Loucy (cell line): Measurements from ENCODE around the gene FLRT1.

Source experiments
- H2AFZ ChIP-seq: fragments of 200-600 bp; sonication (generic); 2 replicates; pipeline ENCODE4 v1.6.0; 2016; ENCODE audit warnings: antibody characterized with exemption, mild to moderate bottlenecking, low read length, moderate library complexity
- H3F3A ChIP-seq: fragments of 200-600 bp; 2 replicates; pipeline ENCODE4 v1.6.0; 2016; ENCODE audit warnings: antibody characterized with exemption, low read depth, mild to moderate bottlenecking
- H3K27me3 ChIP-seq: fragments of 200-600 bp; sonication (generic); 2 replicates; pipeline ENCODE4 v1.6.1; 2014; ENCODE audit warnings: low read length, mild to moderate bottlenecking; ENCODE audit not compliant: insufficient read depth, poor library complexity, severe bottlenecking
- H3K36me3 ChIP-seq: fragments of 200-600 bp; sonication (generic); 2 replicates; pipeline ENCODE4 v1.6.1; 2016; ENCODE audit warnings: low read length; ENCODE audit not compliant: insufficient read depth
- H3K4me1 ChIP-seq: fragments of 200-600 bp; sonication (generic); 2 replicates; pipeline ENCODE4 v1.5.1; 2014; ENCODE audit warnings: low read length, mild to moderate bottlenecking; ENCODE audit not compliant: insufficient read depth, poor library complexity, severe bottlenecking
- H3K4me2 ChIP-seq: fragments of 200-600 bp; sonication (generic); 2 replicates; pipeline ENCODE4 v1.6.0; 2014; ENCODE audit warnings: antibody characterized with exemption, low read length, low read depth, mild to moderate bottlenecking; ENCODE audit not compliant: poor library complexity, severe bottlenecking
- H3K4me3 ChIP-seq: fragments of 200-600 bp; sonication (generic); 2 replicates; pipeline ENCODE4 v1.5.1; 2014; ENCODE audit warnings: low read length, mild to moderate bottlenecking, mixed read lengths; ENCODE audit not compliant: poor library complexity, severe bottlenecking
- H3K79me2 ChIP-seq: fragments of 200-600 bp; sonication (generic); 2 replicates; pipeline ENCODE4 v1.6.1; 2014; ENCODE audit warnings: low read length; ENCODE audit not compliant: insufficient read depth
- H3K9ac ChIP-seq: fragments of 200-600 bp; sonication (generic); 2 replicates; pipeline ENCODE4 v1.6.0; 2014; ENCODE audit warnings: mild to moderate bottlenecking, low read depth, low read length, moderate library complexity; ENCODE audit not compliant: poor library complexity, severe bottlenecking
- H3K9me2 ChIP-seq: fragments of 200-600 bp; sonication (generic); replicated peaks from 2 replicates; pipeline ENCODE4 v1.6.1; 2016; ENCODE audit warnings: low read depth, low read length, mixed read lengths
- H3K9me3 ChIP-seq: fragments of 200-600 bp; sonication (generic); 2 replicates; pipeline ENCODE4 v1.6.1; 2014; ENCODE audit warnings: mild to moderate bottlenecking, antibody characterized with exemption, low read length, low read depth; ENCODE audit not compliant: insufficient read depth
- H4K20me1 ChIP-seq: fragments of 200-600 bp; sonication (generic); 2 replicates; pipeline ENCODE4 v1.6.0; 2014; ENCODE audit warnings: antibody characterized with exemption, low read length, mild to moderate bottlenecking; ENCODE audit not compliant: insufficient read depth, poor library complexity, severe bottlenecking
- EZH2phosphoT487 ChIP-seq: fragments of 200-600 bp; IDR thresholded peaks from 2 replicates; pipeline ENCODE4 v1.6.1; 2018; ENCODE audit warnings: antibody characterized with exemption, mild to moderate bottlenecking, moderate library complexity, borderline replicate concordance
- TF ChIP-seq, protein P1 (sequence below): fragments of 200-600 bp; sonication (generic); conservative IDR thresholded peaks from 2 replicates; pipeline ENCODE4 v1.5.1; 2014; ENCODE audit warnings: mild to moderate bottlenecking, antibody characterized with exemption, low read length

FLRT1 gene

DNA sequence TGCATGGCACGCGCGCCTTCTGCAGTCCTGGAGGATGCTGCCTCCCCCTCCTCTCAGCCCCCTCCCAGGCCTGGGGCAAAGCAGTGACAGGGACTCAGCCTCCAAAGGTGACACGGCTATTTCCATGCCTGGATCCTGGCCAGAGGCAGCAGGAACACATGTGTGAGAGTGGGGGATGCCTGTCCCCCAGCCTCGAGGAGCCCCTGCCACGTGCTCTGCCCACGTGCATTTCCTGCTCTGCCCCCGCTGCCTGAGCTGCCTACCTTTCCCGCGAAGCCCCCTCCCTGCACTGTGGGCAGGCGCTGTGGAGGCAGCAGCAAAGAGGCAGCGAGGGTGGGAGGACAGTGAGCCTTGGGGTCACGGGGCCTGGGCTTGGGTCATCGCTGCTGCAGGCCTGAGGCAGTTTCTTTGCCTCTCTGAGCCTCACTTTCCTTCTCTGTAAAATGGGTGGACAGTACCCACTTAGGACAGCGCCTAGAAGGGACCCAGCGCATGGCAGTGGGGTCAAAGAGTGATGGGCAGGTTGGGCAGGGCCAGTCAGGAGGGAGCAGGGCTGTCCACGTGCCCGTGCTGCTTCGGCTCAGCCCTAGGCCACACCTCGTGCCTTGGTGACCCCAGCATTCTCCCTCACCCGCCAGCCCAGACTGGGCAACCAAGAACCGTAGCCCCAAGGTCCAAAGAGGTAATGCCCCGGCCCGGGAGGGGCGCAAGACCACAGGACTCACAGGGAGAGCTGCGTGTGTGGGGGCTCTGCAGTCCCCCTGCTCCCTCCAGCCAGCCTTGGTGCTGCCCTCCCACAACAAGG is 48.6 kb downstream of the FLRT1 start:
- Histone ChIP-seq H3K9me2 (no peaks in the 10 kb centered on the region), H3K79me2 (no peaks in the 10 kb centered on the region), H3K9ac (no peak overlapping the region), H3K9me3 (no peaks in the 10 kb centered on the region), H3K4me3 (no peak overlapping the region), H3K27me3 (no peaks in the 10 kb centered on the region), H4K20me1 (no peaks in the 10 kb centered on the region), H3K36me3 (no peaks in the 10 kb centered on the region), H3K4me2 (no peak overlapping the region), H3K4me1 (peaks cover 10% of the 10 kb centered on the region), H2AFZ (no peak overlapping the region), H3F3A (no peaks in the 10 kb centered on the region)
- TF ChIP-seq, protein P1, sequence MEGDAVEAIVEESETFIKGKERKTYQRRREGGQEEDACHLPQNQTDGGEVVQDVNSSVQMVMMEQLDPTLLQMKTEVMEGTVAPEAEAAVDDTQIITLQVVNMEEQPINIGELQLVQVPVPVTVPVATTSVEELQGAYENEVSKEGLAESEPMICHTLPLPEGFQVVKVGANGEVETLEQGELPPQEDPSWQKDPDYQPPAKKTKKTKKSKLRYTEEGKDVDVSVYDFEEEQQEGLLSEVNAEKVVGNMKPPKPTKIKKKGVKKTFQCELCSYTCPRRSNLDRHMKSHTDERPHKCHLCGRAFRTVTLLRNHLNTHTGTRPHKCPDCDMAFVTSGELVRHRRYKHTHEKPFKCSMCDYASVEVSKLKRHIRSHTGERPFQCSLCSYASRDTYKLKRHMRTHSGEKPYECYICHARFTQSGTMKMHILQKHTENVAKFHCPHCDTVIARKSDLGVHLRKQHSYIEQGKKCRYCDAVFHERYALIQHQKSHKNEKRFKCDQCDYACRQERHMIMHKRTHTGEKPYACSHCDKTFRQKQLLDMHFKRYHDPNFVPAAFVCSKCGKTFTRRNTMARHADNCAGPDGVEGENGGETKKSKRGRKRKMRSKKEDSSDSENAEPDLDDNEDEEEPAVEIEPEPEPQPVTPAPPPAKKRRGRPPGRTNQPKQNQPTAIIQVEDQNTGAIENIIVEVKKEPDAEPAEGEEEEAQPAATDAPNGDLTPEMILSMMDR, result no peak
- TF ChIP-seq EZH2phosphoT487, result no peak

GRCh38 chr11:64084951-64085710 is 49.4 kb downstream of the FLRT1 start:
- peaks cover 18% of the 10 kb centered on the region for H3K4me1 ChIP-seq
- H3K9ac ChIP-seq, result no peak overlapping the region
- H3F3A ChIP-seq, result no peaks in the 10 kb centered on the region

More at GRCh38 chr11:64084951-64085710, 49.4 kb downstream of the FLRT1 start:
- Histone ChIP-seq H3K4me2 (no peak overlapping the region), H2AFZ (no peak overlapping the region), H4K20me1 (no peaks in the 10 kb centered on the region), H3K9me2 (no peaks in the 10 kb centered on the region), H3K27me3 (no peaks in the 10 kb centered on the region), H3K9me3 (no peaks in the 10 kb centered on the region), H3K4me3 (no peak overlapping the region), H3K79me2 (no peaks in the 10 kb centered on the region), H3K36me3 (no peaks in the 10 kb centered on the region)
- no peak for TF ChIP-seq EZH2phosphoT487
- TF ChIP-seq, protein P1, result no peak
